ENCODE data around the gene G6PC3.
A peak's percentile ranks its signal among the peaks of the same experiment; 100 is the strongest.

Gene G6PC3

DNA sequence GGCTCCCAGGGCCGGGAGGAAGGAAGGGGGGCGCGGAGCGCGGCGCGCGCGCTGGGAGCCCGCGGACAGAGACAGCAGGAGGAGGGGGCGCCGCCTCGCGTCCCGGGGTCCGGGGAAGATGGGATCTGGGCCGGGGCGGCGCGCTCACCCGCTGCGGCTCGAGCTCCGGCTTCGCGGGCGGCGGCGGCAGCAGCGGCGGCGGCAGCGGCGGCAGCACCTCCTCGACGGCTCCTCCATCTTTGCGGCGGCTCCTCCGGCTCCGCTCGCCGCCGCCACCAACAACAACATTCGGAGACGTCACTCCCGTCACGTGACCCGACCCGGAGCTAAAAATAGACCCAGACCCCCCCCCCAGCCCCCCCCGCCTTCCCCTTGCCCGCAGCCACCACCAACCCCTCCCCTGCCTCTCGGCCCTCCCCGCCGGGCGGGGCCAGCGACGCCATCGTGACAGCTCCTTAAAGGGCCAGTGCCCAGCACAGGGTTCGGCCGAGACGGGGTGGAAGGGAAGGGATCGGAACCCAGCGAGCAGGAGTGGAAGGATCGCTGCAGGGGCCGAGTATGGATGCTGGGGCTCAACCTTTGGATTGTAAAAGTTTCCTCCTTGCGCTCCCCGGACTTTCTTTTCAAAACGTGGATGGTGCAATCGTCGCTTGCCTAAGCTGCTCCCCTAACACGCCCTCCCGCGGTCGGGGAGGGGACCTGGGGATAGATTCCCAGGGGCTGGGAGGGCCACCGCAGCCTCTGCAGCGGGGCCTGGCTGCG lies 53.0 kb downstream of the G6PC3 start, which contains the start of gene HDAC5:
Gene HDAC5 (minus strand): TSS at position 286 of the 762 bp plus-strand sequence. CDS start 6,126 bp downstream, outside the sequence.
- DNase-seq (ENCODE audit: low read depth in 3 of 3) = peak; percentile 89 to 97 (median 91)

GRCh38 chr17:44124118-44124438 lies 53.5 kb downstream of the G6PC3 start:
- DNase-seq (ENCODE audit: low read depth in 3 of 3) = no peak
